Neural cell (in vitro differentiated cells): ENCODE data around the gene HK2. TPM values are rescaled to one million over a fixed set of nuclear protein-coding genes. Genes with fewer than 3 reads are reported as not detected.

Source experiments
- H2AFZ ChIP-seq: fragments of 200-600, 300-800 bp; sonication (generic), shearing (Covaris generic); 2 replicates; pipeline ENCODE4 v1.6.0; 2014; ENCODE audit warnings: low read depth, mild to moderate bottlenecking, antibody characterized with exemption, low read length, moderate library complexity
- H3F3A ChIP-seq: fragments of 200-600 bp; shearing (Covaris generic); 2 replicates; pipeline ENCODE4 v1.6.1; 2016; ENCODE audit warnings: mild to moderate bottlenecking, moderate library complexity, mixed read lengths, antibody characterized with exemption, low read length; ENCODE audit not compliant: insufficient read depth, poor library complexity, severe bottlenecking
- H3K27ac ChIP-seq: fragments of 200-600, 300-800 bp; sonication (generic), shearing (Covaris generic); 2 replicates; pipeline ENCODE4 v1.5.1; 2014; ENCODE audit warnings: mild to moderate bottlenecking, low read length, moderate library complexity
- H3K27me3 ChIP-seq: fragments of 300-800, 200-600 bp; sonication (generic), shearing (Covaris generic); 2 replicates; pipeline ENCODE4 v1.6.0; 2014; ENCODE audit warnings: mild to moderate bottlenecking, low read depth, low read length, moderate library complexity; ENCODE audit not compliant: insufficient read depth
- H3K36me3 ChIP-seq: fragments of 300-800, 200-600 bp; sonication (generic), shearing (Covaris generic); 2 replicates; pipeline ENCODE4 v1.5.1; 2014; ENCODE audit warnings: mild to moderate bottlenecking, antibody characterized with exemption, low read length, moderate library complexity; ENCODE audit not compliant: insufficient read depth
- H3K4me2 ChIP-seq: fragments of 300-800, 200-600 bp; sonication (generic), shearing (Covaris generic); 2 replicates; pipeline ENCODE4 v1.6.0; 2014; ENCODE audit warnings: mild to moderate bottlenecking, low read length
- H3K4me3 ChIP-seq: fragments of 300-800, 200-600 bp; sonication (generic), shearing (Covaris generic); 2 replicates; pipeline ENCODE4 v1.5.1; 2014; ENCODE audit warnings: mild to moderate bottlenecking, low read length, moderate library complexity
- H3K79me2 ChIP-seq: fragments of 200-600 bp; shearing (Covaris generic); replicated peaks from 2 replicates; pipeline ENCODE4 v1.6.0; 2014; ENCODE audit warnings: mild to moderate bottlenecking, low read length, moderate library complexity; ENCODE audit not compliant: insufficient read depth
- H3K9ac ChIP-seq: fragments of 300-800, 200-600 bp; sonication (generic), shearing (Covaris generic); 2 replicates; pipeline ENCODE4 v1.6.1; 2016; ENCODE audit warnings: mild to moderate bottlenecking, low read length, mixed read lengths
- H3K9me2 ChIP-seq: fragments of 200-600 bp; shearing (Covaris generic); 2 replicates; pipeline ENCODE4 v1.6.1; 2016; ENCODE audit warnings: mild to moderate bottlenecking, low read length, mixed read lengths; ENCODE audit not compliant: insufficient read depth
- H3K9me3 ChIP-seq: fragments of 200-600, 300-800 bp; sonication (generic), shearing (Covaris generic); 2 replicates; pipeline ENCODE4 v1.6.1; 2016; ENCODE audit warnings: mild to moderate bottlenecking, mixed run types, low read length, moderate library complexity, mixed read lengths
- H4K20me1 ChIP-seq: fragments of 200-600 bp; shearing (Covaris generic); 2 replicates; pipeline ENCODE4 v1.6.1; 2016; ENCODE audit warnings: mild to moderate bottlenecking, mixed run types; ENCODE audit not compliant: insufficient read depth
- CTCF ChIP-seq: fragments of 450-650 bp; IDR thresholded peaks from 2 replicates; pipeline ENCODE4 v1.5.1; 2014; ENCODE audit warnings: antibody characterized with exemption, mild to moderate bottlenecking, moderate library complexity; ENCODE audit not compliant: poor library complexity, severe bottlenecking
- EP300 ChIP-seq: fragments of 450-650 bp; conservative IDR thresholded peaks from 2 replicates; pipeline ENCODE4 v1.6.1; 2014; ENCODE audit warnings: antibody characterized with exemption, mild to moderate bottlenecking, moderate library complexity; ENCODE audit not compliant: poor library complexity, severe bottlenecking
- EZH2 ChIP-seq: fragments of 200-600, 300-800 bp; shearing (Covaris generic), sonication (generic); IDR thresholded peaks from 2 replicates; pipeline ENCODE4 v1.6.1; 2014; ENCODE audit warnings: antibody characterized with exemption, low read length, borderline replicate concordance, mild to moderate bottlenecking; ENCODE audit not compliant: insufficient read depth, poor library complexity, severe bottlenecking
- MXI1 ChIP-seq: fragments of 450-650 bp; conservative IDR thresholded peaks from 2 replicates; pipeline ENCODE4 v1.6.1; 2014; ENCODE audit warnings: antibody characterized with exemption, mild to moderate bottlenecking; ENCODE audit not compliant: poor library complexity, severe bottlenecking
- POLR2AphosphoS5 ChIP-seq: IDR thresholded peaks from 2 replicates; pipeline ENCODE4 v1.6.1; 2012
- RAD21 ChIP-seq: fragments of 450-650 bp; conservative IDR thresholded peaks from 2 replicates; pipeline ENCODE4 v1.6.1; 2014; ENCODE audit warnings: antibody characterized with exemption, mild to moderate bottlenecking, moderate library complexity
- SMC3 ChIP-seq: fragments of 450-650 bp; conservative IDR thresholded peaks from 2 replicates; pipeline ENCODE4 v1.6.1; 2014; ENCODE audit warnings: antibody characterized with exemption, mild to moderate bottlenecking, moderate library complexity; ENCODE audit not compliant: poor library complexity
- TAF1 ChIP-seq: IDR thresholded peaks from 2 replicates; pipeline ENCODE4 v1.6.1; 2012; ENCODE audit warnings: low read depth
- polyA plus RNA-seq: library from polyadenylated mRNA; depleted of rRNA; stranded (reverse); fragments of >200 nt; gene quantifications from 2 replicates; pipeline ENCODE4 v1.2.3, GENCODE V29; 2014
- TF ChIP-seq, protein P1 (sequence below): IDR thresholded peaks from 2 replicates; pipeline ENCODE4 v1.6.1; 2012; ENCODE audit warnings: borderline replicate concordance

Gene HK2
- polyA plus RNA-seq, 1 donor from 2014 or later = 0.47 TPM

DNA sequence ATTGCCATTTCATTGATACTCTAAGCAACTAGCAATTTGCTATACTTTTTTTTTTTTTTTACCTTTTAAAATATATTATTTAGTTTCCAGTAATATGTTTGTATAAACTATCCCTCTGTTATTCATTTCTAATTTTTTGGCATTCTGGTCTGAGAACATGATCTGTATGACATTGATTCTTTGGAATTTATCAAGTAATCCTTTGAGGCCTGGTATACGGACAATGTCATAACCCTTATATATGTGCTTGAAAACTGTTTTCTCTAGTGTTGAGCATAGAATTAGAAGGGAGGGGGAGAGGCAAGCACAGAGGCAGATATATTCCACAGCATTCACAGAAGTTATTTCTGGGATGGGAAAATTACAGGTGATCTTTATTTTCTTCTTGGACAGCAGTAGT lies 76.3 kb downstream of the HK2 start:
- Histone ChIP-seq H3K9ac (no peak overlapping the region), H3K4me2 (no peak overlapping the region), H3K9me3 (no peaks in the 10 kb centered on the region), H3F3A (no peaks in the 10 kb centered on the region), H3K27ac (no peak overlapping the region), H4K20me1 (no peaks in the 10 kb centered on the region), H3K4me3 (no peak overlapping the region), H3K27me3 (no peaks in the 10 kb centered on the region), H3K9me2 (no peaks in the 10 kb centered on the region), H3K79me2 (no peaks in the 10 kb centered on the region), H3K36me3 (no peaks in the 10 kb centered on the region), H2AFZ (no peak overlapping the region)
- TF ChIP-seq, protein P1, sequence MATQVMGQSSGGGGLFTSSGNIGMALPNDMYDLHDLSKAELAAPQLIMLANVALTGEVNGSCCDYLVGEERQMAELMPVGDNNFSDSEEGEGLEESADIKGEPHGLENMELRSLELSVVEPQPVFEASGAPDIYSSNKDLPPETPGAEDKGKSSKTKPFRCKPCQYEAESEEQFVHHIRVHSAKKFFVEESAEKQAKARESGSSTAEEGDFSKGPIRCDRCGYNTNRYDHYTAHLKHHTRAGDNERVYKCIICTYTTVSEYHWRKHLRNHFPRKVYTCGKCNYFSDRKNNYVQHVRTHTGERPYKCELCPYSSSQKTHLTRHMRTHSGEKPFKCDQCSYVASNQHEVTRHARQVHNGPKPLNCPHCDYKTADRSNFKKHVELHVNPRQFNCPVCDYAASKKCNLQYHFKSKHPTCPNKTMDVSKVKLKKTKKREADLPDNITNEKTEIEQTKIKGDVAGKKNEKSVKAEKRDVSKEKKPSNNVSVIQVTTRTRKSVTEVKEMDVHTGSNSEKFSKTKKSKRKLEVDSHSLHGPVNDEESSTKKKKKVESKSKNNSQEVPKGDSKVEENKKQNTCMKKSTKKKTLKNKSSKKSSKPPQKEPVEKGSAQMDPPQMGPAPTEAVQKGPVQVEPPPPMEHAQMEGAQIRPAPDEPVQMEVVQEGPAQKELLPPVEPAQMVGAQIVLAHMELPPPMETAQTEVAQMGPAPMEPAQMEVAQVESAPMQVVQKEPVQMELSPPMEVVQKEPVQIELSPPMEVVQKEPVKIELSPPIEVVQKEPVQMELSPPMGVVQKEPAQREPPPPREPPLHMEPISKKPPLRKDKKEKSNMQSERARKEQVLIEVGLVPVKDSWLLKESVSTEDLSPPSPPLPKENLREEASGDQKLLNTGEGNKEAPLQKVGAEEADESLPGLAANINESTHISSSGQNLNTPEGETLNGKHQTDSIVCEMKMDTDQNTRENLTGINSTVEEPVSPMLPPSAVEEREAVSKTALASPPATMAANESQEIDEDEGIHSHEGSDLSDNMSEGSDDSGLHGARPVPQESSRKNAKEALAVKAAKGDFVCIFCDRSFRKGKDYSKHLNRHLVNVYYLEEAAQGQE = no peak
- no peak for TF ChIP-seq RAD21
- TF ChIP-seq EP300 = no peak
- TF ChIP-seq CTCF = no peak
- TF ChIP-seq EZH2 = no peak
- no peak for TF ChIP-seq MXI1
- no peak for TF ChIP-seq TAF1
- no peak for TF ChIP-seq POLR2AphosphoS5
- no peak for TF ChIP-seq SMC3

GRCh38 chr2:74911061-74911460 lies 77.1 kb downstream of the HK2 start:
- Histone ChIP-seq H3K4me3 (no peak overlapping the region), H3K4me2 (no peak overlapping the region)

More at GRCh38 chr2:74911061-74911460, 77.1 kb downstream of the HK2 start:
- Histone ChIP-seq H2AFZ (no peak overlapping the region), H3K9me2 (no peaks in the 10 kb centered on the region), H4K20me1 (no peaks in the 10 kb centered on the region), H3K79me2 (no peaks in the 10 kb centered on the region), H3K36me3 (no peaks in the 10 kb centered on the region), H3F3A (no peaks in the 10 kb centered on the region), H3K27me3 (no peaks in the 10 kb centered on the region), H3K9me3 (no peaks in the 10 kb centered on the region), H3K9ac (no peak overlapping the region), H3K27ac (no peak overlapping the region)
- TF ChIP-seq SMC3 (no peak), EZH2 (no peak), CTCF (no peak), RAD21 (no peak), TAF1 (no peak), MXI1 (no peak)
- TF ChIP-seq, protein P1 = no peak
